CD4-positive, alpha-beta memory T cell (primary cell): ENCODE measurements around the gene SRC. TPM values are rescaled to one million over a fixed set of nuclear protein-coding genes. Genes with fewer than 3 reads are reported as not detected.

Experiments used
- CTCF ChIA-PET: fragments of 350-600 bp; sonication (Branson Sonifier 250); formaldehyde crosslinking; loops from one replicate; lab custom pipeline; 2021; ENCODE audit warnings: inconsistent platforms; ENCODE audit not compliant: partially characterized antibody; lab: Charles Lee
- POLR2A ChIA-PET: fragments of 350-600 bp; sonication (Branson Sonifier 250); formaldehyde crosslinking; loops from one replicate; lab custom pipeline; 2021; ENCODE audit not compliant: partially characterized antibody; lab: Charles Lee
- DNase-seq, 5 donors: peaks; one replicate each; pipeline versions ENCODE4 v3.0.0 to v3.0.0-alpha.2; 2020 to 2022; ENCODE audit warnings: mixed read lengths in 1 of 5
- H3K27ac ChIP-seq: one replicate; pipeline ENCODE4 v1.7.0; 2013; ENCODE audit warnings: low read depth, low read length
- H3K27me3 ChIP-seq: 2 replicates; pipeline ENCODE4 v1.7.0; 2013; ENCODE audit warnings: mild to moderate bottlenecking, low read length, moderate library complexity; ENCODE audit not compliant: insufficient read depth
- H3K36me3 ChIP-seq: 2 replicates; pipeline ENCODE4 v1.7.0; 2013; ENCODE audit warnings: mild to moderate bottlenecking, low read length, moderate library complexity; ENCODE audit not compliant: insufficient read depth
- H3K4me1 ChIP-seq: 2 replicates; pipeline ENCODE4 v1.7.0; 2013; ENCODE audit warnings: mild to moderate bottlenecking, low read length, moderate library complexity; ENCODE audit not compliant: insufficient read depth
- H3K4me3 ChIP-seq, 2 donors: one replicate each; pipeline ENCODE4 v1.7.0; 2013; ENCODE audit warnings: low read length in 2 of 2, mild to moderate bottlenecking in 1 of 2
- H3K9me3 ChIP-seq, 2 donors: one replicate each; pipeline ENCODE4 v1.7.0; 2013; ENCODE audit warnings: low read length in 2 of 2, control low read depth in 1 of 2; ENCODE audit not compliant: control insufficient read depth in 1 of 2
- H3K27ac Mint-ChIP-seq, 7 donors: one replicate each; pipeline ENCODE4 v1.8.0; 2020 to 2021; ENCODE audit warnings: mixed read lengths in 7 of 7, mild to moderate bottlenecking in 6 of 7, inconsistent platforms in 3 of 7, moderate library complexity in 3 of 7
- H3K27me3 Mint-ChIP-seq, 2 donors: one replicate each; pipeline ENCODE4 v1.8.0; 2020 to 2021; ENCODE audit warnings: mixed read lengths in 2 of 2
- H3K36me3 Mint-ChIP-seq, 2 donors: one replicate each; pipeline ENCODE4 v1.8.0; 2020 to 2021; ENCODE audit warnings: mixed read lengths in 2 of 2, inconsistent platforms in 1 of 2, mild to moderate bottlenecking in 1 of 2
- H3K4me1 Mint-ChIP-seq, 4 donors: one replicate each; pipeline ENCODE4 v1.8.0; 2020 to 2021; ENCODE audit warnings: mixed read lengths in 4 of 4, mild to moderate bottlenecking in 1 of 4
- H3K4me3 Mint-ChIP-seq, 8 donors: one replicate each; pipeline ENCODE4 v1.8.0; 2020 to 2021; ENCODE audit warnings: mixed read lengths in 8 of 8, mild to moderate bottlenecking in 7 of 8, moderate library complexity in 6 of 8, inconsistent platforms in 3 of 8
- H3K9me3 Mint-ChIP-seq, 8 donors: one replicate each; pipeline ENCODE4 v1.8.0; 2020 to 2021; ENCODE audit warnings: mixed read lengths in 8 of 8, mild to moderate bottlenecking in 5 of 8, inconsistent platforms in 3 of 8, moderate library complexity in 1 of 8
- intact Hi-C: fragments of 100-400 bp; cut with micrococcal nuclease; formaldehyde crosslinking; loops from one replicate; pipeline ENCODE4 v1.15.1; 2023
- polyA plus RNA-seq, 2 donors: library from polyadenylated mRNA; unstranded; fragments of 300-500 nt; fragmentation: Illumina TruSeq; gene quantifications; one replicate each; pipeline ENCODE4 v1.2.3, GENCODE V29; 2021
- total RNA-seq, 2 experiments: library from RNA; stranded (reverse); gene quantifications; one replicate each; pipeline ENCODE4 v1.2.3, GENCODE V29; 2021

Gene SRC
- total and polyA plus RNA-seq, 4 experiments from 2014 or later, result 0.32 to 4.5 (median 2.3) TPM

DNA sequence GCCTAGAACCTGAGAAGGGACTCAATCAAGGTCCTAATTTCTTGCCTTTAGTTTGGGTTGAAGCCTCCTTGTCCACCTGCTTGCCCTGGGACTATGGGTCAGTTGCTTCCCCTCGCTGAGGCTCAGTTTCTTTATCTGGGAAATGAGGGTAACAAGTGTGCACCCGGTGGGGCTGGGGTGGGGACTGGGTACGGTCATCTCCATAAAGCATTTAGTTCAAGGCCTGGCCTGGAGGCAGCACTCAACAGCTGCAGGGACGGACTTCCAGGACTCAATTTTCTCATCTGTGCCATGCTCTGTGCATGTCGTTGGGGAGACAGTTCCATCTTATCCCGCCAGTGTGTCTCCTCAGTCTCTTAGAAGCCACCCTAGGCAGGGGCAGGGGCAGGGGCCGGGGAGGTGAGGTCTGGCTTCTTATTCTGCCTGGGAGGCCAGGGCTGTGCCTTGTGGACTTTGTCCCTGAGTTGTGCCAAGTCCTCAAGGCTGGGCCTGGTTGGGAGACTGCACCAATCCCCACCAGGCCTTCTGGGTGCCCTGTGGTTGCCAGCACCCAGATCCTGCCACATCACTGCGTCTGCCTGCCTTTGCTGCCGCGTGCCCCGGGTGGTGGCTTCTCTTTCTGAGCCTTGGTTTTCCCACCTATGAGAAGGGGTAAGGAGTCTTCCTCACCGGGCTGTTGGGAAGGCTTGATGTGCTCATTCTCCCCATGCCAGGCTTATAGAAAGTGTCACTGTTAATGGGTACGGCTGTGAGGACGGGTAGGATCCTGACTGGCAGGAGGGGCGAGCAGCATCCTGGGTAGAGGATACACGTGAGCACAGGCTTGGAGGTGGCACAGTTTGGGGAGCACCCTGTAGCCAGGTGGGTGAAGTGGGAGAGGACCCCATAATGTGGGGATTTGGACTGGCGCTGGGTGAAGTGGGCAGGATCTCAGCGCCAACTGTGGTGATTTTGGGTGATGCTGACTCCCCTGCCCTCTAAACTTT lies 8.6 kb downstream of the SRC start:
- no peak for DNase-seq
- H3K27me3 Mint-ChIP-seq, result no peaks in the 10 kb centered on the region
- intact Hi-C loops, result no loop called here
- H3K4me1 Mint-ChIP-seq, result peaks cover 0 to 1% (median 0%) of the 10 kb centered on the region in 4 donors
- H3K9me3 Mint-ChIP-seq, result no peaks in the 10 kb centered on the region
- CTCF ChIA-PET, result no interaction called here
- no peaks in the 10 kb centered on the region for H3K4me1 ChIP-seq
- no peaks in the 10 kb centered on the region for H3K36me3 Mint-ChIP-seq
- POLR2A ChIA-PET, result no interaction called here
- H3K27ac ChIP-seq, result no peak overlapping the region
- no peak overlapping the region for H3K4me3 Mint-ChIP-seq
- H3K36me3 ChIP-seq, result no peaks in the 10 kb centered on the region
- no peak overlapping the region for H3K27ac Mint-ChIP-seq
- no peaks in the 10 kb centered on the region for H3K9me3 ChIP-seq
- no peaks in the 10 kb centered on the region for H3K27me3 ChIP-seq
- H3K4me3 ChIP-seq, result no peak overlapping the region

DNA sequence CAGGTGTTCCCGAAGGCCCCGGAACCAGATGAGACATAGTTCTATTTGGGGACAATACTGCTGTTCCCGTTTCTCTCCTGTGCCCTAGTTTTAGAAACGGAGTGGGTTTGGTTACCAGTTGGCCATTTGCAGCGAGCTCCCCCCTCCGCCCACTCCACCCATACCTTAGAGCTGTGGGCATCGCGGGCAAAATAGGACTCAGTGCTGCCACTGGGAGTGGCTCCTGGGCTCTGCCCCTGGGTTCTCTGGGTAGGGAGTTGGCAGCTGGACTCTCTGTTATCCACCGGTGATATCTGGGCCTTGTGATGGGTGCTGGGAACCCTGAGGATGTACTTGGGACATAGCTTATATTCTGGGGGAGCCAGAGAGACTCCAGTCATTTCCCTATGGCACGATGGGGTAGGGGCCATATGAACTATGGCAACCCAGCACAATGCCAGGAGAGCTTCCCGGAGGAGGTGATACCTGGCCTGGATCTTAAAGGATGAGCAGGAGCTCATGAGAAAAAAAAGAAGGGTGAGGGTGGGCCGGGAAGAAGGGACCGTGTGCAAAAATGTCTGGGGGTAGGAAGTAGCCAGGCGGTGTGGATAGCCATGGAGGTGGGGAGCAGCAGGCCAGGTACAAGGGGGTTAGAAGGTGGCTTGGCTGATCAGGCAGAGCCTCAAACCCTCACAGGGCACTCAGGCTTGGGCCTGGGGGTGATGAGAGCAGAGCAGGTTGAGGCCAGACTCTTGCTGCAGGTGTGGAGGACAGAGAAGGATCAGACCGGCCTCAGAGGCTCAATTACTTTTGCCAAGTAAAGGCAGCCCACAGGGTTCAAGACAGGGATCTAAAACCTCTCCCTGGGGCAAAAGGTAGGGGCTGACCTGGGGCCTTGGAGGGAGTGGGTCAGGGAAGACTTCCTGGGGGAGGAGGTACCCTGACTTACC lies 9.6 kb downstream of the SRC start:
- no peaks in the 10 kb centered on the region for H3K36me3 Mint-ChIP-seq
- no peaks in the 10 kb centered on the region for H3K4me1 ChIP-seq
- H3K4me3 Mint-ChIP-seq, result no peak overlapping the region
- no peak for DNase-seq
- H3K27me3 ChIP-seq, result no peaks in the 10 kb centered on the region
- no peak overlapping the region for H3K4me3 ChIP-seq
- H3K27ac Mint-ChIP-seq, result no peak overlapping the region
- no peaks in the 10 kb centered on the region for H3K9me3 Mint-ChIP-seq
- H3K27me3 Mint-ChIP-seq, result no peaks in the 10 kb centered on the region
- intact Hi-C loops, result no loop called here
- H3K4me1 Mint-ChIP-seq, result peaks cover 0 to 2% (median under 1%) of the 10 kb centered on the region in 4 donors
- no peaks in the 10 kb centered on the region for H3K36me3 ChIP-seq
- CTCF ChIA-PET, result no interaction called here
- POLR2A ChIA-PET, result no interaction called here
- H3K27ac ChIP-seq, result no peak overlapping the region
- no peaks in the 10 kb centered on the region for H3K9me3 ChIP-seq

DNA sequence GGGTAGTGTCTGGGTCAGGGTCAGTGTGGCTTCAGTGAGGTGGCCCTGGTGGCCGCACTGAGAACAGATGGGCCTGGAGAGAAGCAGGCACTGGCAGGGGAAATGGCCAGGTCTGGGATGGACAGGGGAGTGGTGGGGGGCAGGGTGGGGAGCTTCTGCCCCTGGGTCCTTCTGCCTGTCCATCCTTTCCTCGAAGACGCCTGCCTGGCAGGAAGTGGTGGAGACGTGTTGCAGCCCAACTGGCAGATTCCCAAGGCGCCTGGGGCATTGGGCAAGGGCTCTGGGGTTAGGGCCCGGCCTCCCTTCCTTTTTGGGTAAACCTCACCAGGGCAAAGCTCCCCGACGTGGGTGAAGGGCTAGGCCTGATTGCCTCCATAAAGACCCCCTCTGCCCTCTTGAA lies 10.4 kb downstream of the SRC start:
- Histone ChIP-seq H3K4me1 (no peaks in the 10 kb centered on the region), H3K27ac (no peak overlapping the region), H3K36me3 (no peaks in the 10 kb centered on the region), H3K27me3 (no peaks in the 10 kb centered on the region), H3K4me3 (no peak overlapping the region), H3K9me3 (no peaks in the 10 kb centered on the region)
- CTCF ChIA-PET, result interaction anchor here (0.6 kb wide), 1 partner anchor 29 kb away, joined by 3 read pairs; no protein-coding TSS in a partner anchor
- Mint-ChIP-seq H3K9me3 (no peaks in the 10 kb centered on the region), H3K4me3 (no peak overlapping the region), H3K36me3 (no peaks in the 10 kb centered on the region), H3K27ac (peak overlapping the region in 1 of 7 donors; percentile 19), H3K27me3 (no peaks in the 10 kb centered on the region), H3K4me1 (peaks cover 0 to 2% (median under 1%) of the 10 kb centered on the region in 4 donors)
- POLR2A ChIA-PET, result no interaction called here
- DNase-seq, result no peak
- intact Hi-C loops, result no loop called here

DNA sequence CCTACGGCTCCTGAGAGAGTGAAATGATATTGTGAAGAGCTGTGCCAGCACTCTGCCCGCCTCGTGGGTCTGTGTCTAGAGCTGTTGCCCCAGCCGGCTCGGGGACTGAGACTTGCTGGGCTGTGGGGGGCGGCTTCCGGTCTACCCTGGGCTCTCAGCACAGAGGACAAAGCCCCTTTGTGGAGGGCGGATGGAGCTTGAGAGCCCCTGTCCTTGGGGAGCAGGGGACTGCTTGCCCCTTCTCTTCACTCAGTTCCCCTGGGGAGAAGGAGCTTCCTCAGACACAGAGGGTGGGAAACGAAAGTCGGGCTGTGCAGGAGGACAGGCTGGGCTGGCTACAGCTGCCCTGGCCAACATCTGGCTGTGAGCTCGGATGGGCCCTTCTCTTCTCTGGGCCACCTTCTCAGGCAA lies 11.0 kb downstream of the SRC start:
- intact Hi-C loops, result no loop called here
- Mint-ChIP-seq H3K27me3 (no peaks in the 10 kb centered on the region), H3K27ac (no peak overlapping the region), H3K36me3 (no peaks in the 10 kb centered on the region), H3K9me3 (no peaks in the 10 kb centered on the region), H3K4me1 (peaks cover 0 to 2% (median under 1%) of the 10 kb centered on the region in 4 donors), H3K4me3 (no peak overlapping the region)
- no peak overlapping the region for H3K4me3 ChIP-seq
- no peaks in the 10 kb centered on the region for H3K4me1 ChIP-seq
- H3K27ac ChIP-seq, result no peak overlapping the region
- no peak for DNase-seq
- H3K27me3 ChIP-seq, result no peaks in the 10 kb centered on the region
- H3K9me3 ChIP-seq, result no peaks in the 10 kb centered on the region
- CTCF ChIA-PET, result interaction anchor here (0.6 kb wide), 1 partner anchor 28 kb away, joined by 3 read pairs; no protein-coding TSS in a partner anchor
- POLR2A ChIA-PET, result no interaction called here
- no peaks in the 10 kb centered on the region for H3K36me3 ChIP-seq

DNA sequence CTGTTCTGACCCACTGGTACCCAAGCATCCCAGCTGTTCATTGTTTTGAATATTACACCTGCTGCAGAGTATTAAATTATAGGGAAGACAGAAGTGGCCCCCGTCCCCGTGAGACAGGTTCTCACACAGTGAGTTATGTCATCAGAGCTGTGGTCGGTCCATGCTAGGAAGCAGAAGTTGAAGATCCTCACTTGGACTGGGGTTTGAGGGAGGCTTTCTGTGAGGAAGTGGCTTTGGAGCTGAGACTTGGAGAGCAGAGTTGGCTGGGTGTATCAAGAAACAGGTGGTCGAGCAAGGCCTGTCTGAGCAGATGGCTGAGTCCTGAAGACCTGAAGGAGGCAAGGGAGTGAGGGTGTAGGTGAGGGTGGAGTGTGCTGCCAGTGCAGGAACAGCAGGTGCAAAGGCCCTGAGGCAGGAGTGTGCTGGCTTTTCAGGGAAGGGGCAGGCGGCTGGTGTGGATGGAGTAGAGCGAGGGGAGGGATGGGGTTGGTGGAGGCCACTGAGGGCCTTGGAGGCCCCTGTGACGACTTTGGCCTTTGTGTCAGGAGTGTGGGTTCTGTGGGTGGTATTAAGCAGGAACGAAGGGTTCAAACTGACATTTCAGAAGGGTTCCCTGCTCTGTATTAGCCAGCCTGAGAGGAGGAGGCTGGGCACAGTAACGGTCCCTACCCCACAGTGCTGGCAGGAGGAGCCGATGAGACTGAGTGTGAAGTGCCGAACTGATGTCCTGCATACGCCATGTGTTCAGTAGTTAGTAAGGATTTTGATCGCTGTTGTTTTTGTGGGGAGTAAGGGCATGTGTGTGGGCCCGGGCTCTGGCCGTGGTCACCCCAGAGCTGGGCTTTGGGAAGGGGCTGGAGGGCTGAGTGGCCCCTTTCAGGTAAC lies 11.8 kb downstream of the SRC start:
- no peaks in the 10 kb centered on the region for H3K9me3 ChIP-seq
- Mint-ChIP-seq H3K9me3 (no peaks in the 10 kb centered on the region), H3K27ac (peak overlapping the region in 3 of 7 donors; percentile 14 to 65 (median 57)), H3K4me3 (no peak overlapping the region), H3K36me3 (no peaks in the 10 kb centered on the region), H3K27me3 (no peaks in the 10 kb centered on the region), H3K4me1 (peaks cover 0 to 2% (median under 1%) of the 10 kb centered on the region in 4 donors)
- no peak for DNase-seq
- intact Hi-C loops, result no loop called here
- H3K27ac ChIP-seq, result no peak overlapping the region
- ChIA-PET CTCF (no interaction called here), POLR2A (no interaction called here)
- H3K4me1 ChIP-seq, result no peaks in the 10 kb centered on the region
- no peaks in the 10 kb centered on the region for H3K27me3 ChIP-seq
- no peaks in the 10 kb centered on the region for H3K36me3 ChIP-seq
- no peak overlapping the region for H3K4me3 ChIP-seq

DNA sequence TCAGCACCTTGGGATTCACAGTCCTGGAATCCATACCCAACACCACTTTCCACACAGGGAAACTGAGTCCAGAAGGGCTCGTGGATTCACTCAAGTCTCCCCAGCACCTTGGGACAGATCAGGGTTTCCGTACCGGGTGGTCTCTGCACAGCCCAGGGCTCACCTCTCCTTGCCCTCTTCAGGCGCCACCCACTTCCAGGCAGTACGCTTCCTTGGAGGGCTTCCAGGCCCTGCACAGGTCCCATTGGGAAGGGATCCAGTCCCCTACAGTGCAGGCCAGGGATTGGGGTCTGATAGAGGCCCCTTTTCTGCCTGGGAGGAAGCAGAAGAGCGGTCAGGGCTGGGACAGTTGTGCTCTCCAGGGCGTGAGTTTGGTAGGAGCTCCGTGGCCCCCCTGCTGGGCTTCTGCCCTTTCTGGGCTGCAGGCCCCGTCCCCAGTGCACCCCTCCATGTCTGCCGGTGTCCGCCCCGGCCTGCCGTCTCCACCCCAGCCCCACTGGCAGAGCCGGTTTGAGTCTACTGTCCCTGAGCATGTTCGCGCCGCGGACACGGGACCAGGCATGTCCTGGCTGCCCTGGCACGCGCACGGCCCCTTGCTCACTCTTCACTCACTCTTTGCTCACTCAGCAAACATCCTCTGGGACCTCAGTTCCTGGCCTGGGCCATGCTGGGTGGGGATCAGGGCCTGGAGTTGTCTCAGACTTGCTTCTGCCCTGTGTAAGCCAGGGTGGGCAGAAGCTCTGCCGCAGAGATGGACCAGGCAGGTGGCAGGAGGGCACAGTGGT lies 12.6 kb downstream of the SRC start:
- ChIA-PET CTCF (no interaction called here), POLR2A (no interaction called here)
- Histone ChIP-seq H3K4me1 (no peaks in the 10 kb centered on the region), H3K9me3 (no peaks in the 10 kb centered on the region), H3K27ac (no peak overlapping the region), H3K4me3 (no peak overlapping the region), H3K27me3 (no peaks in the 10 kb centered on the region), H3K36me3 (no peaks in the 10 kb centered on the region)
- no peak overlapping the region for H3K4me3 Mint-ChIP-seq
- no peaks in the 10 kb centered on the region for H3K36me3 Mint-ChIP-seq
- no peaks in the 10 kb centered on the region for H3K27me3 Mint-ChIP-seq
- no peak overlapping the region for H3K27ac Mint-ChIP-seq
- no peaks in the 10 kb centered on the region for H3K9me3 Mint-ChIP-seq
- no peak for DNase-seq
- H3K4me1 Mint-ChIP-seq, result peaks cover 0 to 2% (median under 1%) of the 10 kb centered on the region in 4 donors
- intact Hi-C loops, result no loop called here
